Cardiac muscle cell (in vitro differentiated cells and primary cell): Measurements from ENCODE around the gene MARCHF2. TPM values are rescaled to one million over a fixed set of nuclear protein-coding genes. Genes with fewer than 3 reads are reported as not detected.
"Not testable (repeated sequence)": the region's sequence is repeated elsewhere in the genome, so short reads cannot be mapped to it uniquely, and the experiment has no call there.

Source experiments
- DNase-seq, 2 donors: peaks; one replicate each; pipeline versions ENCODE4 v3.0.0 to v3.0.0-alpha.2; 2010 to 2017; ENCODE audit warnings: low read depth in 1 of 2, low spot score in 1 of 2
- H3K27ac ChIP-seq: fragments of 200-600 bp; sonication (generic); 2 replicates; pipeline ENCODE4 v1.5.1; 2016
- H3K27me3 ChIP-seq: fragments of 200-600 bp; sonication (generic); 2 replicates; pipeline ENCODE4 v1.6.0; 2016; ENCODE audit warnings: control low read depth
- H3K36me3 ChIP-seq: fragments of 200-600 bp; sonication (generic); 2 replicates; pipeline ENCODE4 v1.5.1; 2016; ENCODE audit warnings: control low read depth
- H3K4me1 ChIP-seq: fragments of 200-600 bp; sonication (generic); 2 replicates; pipeline ENCODE4 v1.8.1; 2017; ENCODE audit warnings: low read depth, mild to moderate bottlenecking, mixed run types
- H3K4me3 ChIP-seq: fragments of 200-600 bp; sonication (generic); 2 replicates; pipeline ENCODE4 v1.5.1; 2016; ENCODE audit warnings: mild to moderate bottlenecking
- H3K9me3 ChIP-seq: fragments of 200-600 bp; sonication (generic); 2 replicates; pipeline ENCODE4 v1.5.1; 2017; ENCODE audit warnings: low read depth, mild to moderate bottlenecking, control low read depth
- polyA plus RNA-seq: library from polyadenylated mRNA; unstranded; fragments of >200 nt; fragmentation: Nextera tagmentation; extraction: Ambion mirVana; gene quantifications from 2 replicates; pipeline ENCODE4 v1.2.1, GENCODE V29; 2016
- total RNA-seq: library from RNA; depleted of rRNA; stranded (reverse); fragments of >200 nt; gene quantifications from 2 replicates; pipeline ENCODE4 v1.2.3, GENCODE V29; 2016
- TF ChIP-seq, protein P1 (sequence below): IDR thresholded peaks from 2 replicates; pipeline ENCODE4 v1.5.1; 2012; ENCODE audit warnings: low read depth, mild to moderate bottlenecking, low read length

MARCHF2 gene
- total and polyA plus RNA-seq, 2 experiments from 2014 or later: 63.8 to 139 TPM

DNA sequence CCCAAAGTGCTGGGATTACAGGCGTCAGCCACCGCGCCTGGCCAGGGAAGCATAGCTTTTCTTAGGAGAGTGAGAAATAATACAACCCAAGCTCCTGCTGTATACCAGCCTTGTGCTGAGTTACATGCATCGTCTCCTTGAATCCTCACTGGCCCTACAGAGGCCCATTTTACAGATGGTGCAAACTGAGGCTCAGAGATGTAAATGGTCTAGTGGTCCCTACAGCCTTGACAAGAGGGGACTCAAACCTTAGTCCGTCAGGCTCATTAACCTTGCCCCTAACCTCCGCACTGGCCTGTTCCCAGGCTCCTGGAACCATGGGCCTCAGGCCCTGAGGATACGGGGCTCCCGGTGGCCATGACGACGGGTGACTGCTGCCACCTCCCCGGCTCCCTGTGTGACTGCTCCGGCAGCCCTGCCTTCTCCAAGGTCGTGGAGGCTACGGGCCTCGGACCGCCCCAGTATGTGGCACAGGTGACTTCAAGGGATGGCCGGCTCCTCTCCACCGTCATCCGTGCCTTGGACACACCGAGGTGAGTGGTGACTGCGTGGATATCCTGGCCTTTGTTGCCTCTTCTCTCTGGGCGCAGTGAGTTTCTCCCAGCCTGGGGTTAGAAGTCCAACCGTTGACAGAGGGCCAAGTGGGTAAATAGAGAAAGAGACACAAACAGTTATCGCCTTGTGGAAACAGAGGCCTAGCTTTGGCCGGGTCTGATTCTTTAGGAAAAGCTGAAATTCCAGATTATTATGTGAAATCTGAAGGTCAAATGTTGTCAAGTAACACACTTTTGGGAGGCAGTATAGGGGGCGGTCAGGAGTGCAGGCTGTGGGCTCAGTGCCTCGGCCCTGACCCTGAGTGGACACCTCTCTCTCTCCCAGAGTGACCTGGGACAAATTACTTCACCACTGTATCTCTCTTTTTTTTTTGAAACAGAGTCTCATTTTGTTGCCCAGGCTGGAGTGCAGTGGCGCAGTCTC is 8.7 kb downstream of the MARCHF2 start:
- Histone ChIP-seq H3K4me1 (peaks cover 7% of the 10 kb centered on the region), H3K4me3 (no peak overlapping the region), H3K27ac (no peak overlapping the region), H3K36me3 (no peaks in the 10 kb centered on the region), H3K9me3 (no peaks in the 10 kb centered on the region), H3K27me3 (no peaks in the 10 kb centered on the region)
- TF ChIP-seq, protein P1, sequence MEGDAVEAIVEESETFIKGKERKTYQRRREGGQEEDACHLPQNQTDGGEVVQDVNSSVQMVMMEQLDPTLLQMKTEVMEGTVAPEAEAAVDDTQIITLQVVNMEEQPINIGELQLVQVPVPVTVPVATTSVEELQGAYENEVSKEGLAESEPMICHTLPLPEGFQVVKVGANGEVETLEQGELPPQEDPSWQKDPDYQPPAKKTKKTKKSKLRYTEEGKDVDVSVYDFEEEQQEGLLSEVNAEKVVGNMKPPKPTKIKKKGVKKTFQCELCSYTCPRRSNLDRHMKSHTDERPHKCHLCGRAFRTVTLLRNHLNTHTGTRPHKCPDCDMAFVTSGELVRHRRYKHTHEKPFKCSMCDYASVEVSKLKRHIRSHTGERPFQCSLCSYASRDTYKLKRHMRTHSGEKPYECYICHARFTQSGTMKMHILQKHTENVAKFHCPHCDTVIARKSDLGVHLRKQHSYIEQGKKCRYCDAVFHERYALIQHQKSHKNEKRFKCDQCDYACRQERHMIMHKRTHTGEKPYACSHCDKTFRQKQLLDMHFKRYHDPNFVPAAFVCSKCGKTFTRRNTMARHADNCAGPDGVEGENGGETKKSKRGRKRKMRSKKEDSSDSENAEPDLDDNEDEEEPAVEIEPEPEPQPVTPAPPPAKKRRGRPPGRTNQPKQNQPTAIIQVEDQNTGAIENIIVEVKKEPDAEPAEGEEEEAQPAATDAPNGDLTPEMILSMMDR: no peak
- DNase-seq: no peak

DNA sequence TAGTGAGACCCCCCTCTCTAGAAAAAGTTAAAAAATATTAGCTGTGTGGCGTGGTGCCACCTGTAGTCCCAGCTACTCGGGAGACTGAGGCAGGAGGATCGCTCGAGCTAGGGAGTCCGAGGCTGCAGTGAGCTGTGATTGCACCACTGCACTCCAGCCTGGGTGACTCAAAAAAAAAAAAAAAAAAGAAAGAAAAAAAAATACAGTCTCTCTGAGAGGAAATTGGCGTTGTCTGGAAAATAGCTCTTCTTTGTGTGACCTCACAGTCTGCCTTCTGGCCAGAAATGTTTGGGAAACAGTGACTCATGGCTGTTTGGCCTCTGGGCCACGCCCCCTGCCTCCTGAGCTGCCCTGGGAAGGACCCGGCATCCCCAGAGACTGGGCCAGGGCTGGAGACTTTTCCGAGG is 10.7 kb downstream of the MARCHF2 start:
- peak in 1 of 2 donors; percentile 99 for DNase-seq
- Histone ChIP-seq H3K4me1 (no peaks in the 10 kb centered on the region), H3K4me3 (no peak overlapping the region), H3K9me3 (no peaks in the 10 kb centered on the region), H3K27me3 (no peaks in the 10 kb centered on the region), H3K36me3 (no peaks in the 10 kb centered on the region), H3K27ac (no peak overlapping the region)
- TF ChIP-seq, protein P1: no peak

DNA sequence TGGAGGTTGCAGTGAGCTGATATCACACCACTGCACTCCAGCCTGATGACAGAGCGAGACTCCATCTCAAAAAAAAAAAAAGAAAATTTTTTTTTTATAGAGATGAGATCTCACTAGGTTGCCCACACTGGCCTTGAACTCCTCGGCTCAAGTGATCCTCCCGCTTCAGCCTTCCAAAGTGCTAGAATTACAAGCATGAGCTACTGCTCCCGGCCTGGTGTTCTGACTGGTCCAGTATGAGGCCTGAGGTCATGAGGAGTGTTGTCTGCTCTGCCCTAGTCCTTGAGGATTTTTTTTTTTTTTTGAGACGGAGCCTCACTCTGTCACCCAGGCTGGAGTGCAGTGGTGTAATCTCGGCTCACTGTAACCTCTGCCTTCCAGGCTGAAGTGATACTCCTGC is 12.2 kb downstream of the MARCHF2 start:
- DNase-seq, H3K36me3 ChIP-seq, H3K4me3 ChIP-seq, H3K27me3 ChIP-seq, H3K9me3 ChIP-seq, H3K4me1 ChIP-seq, H3K27ac ChIP-seq: not testable (repeated sequence)

DNA sequence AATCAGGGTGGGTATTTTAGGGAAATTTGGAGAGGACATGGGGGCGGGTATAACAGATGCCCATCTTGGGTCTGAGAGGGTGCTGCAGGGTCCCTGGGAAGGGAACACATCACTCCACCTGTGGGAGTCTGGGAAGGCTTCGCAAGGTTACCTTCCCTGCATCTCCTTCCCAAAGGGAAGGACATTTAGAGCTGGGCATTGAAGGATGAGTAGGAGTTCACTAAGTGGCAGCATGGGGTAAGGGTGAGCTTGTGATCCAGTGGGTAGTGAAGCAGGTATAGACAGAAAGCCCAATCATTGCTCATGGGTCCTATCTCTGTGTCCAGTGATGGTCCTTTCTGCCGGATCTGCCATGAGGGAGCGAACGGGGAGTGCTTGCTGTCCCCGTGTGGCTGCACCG is 13.2 kb downstream of the MARCHF2 start:
- H3K27me3 ChIP-seq: no peaks in the 10 kb centered on the region
- no peaks in the 10 kb centered on the region for H3K9me3 ChIP-seq
- H3K4me1 ChIP-seq: no peaks in the 10 kb centered on the region
- H3K36me3 ChIP-seq: no peaks in the 10 kb centered on the region
- no peak for DNase-seq
- no peak overlapping the region for H3K27ac ChIP-seq
- TF ChIP-seq, protein P1: no peak
- no peak overlapping the region for H3K4me3 ChIP-seq

DNA sequence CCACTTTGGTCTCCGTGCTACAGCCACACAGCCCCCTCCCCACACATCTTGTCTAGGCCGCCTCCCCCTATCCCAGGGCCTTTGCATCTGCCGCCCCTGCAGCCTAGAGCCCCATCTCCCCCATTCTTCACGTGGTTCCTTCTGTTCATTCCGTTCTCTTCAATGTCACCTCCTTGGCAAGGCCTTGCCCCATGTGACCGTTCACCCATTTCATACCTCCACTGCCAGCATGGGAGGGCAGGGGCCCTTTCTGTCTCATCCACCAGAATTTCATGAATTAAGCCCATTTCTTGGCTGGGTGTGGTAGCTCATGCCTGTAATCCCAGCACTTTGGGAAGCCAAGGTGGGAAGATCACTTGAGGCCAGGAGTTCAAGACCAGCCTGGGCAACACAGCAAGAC is 15.9 kb downstream of the MARCHF2 start:
- no peaks in the 10 kb centered on the region for H3K36me3 ChIP-seq
- no peaks in the 10 kb centered on the region for H3K4me1 ChIP-seq
- no peaks in the 10 kb centered on the region for H3K27me3 ChIP-seq
- DNase-seq: no peak
- no peaks in the 10 kb centered on the region for H3K9me3 ChIP-seq
- no peak overlapping the region for H3K4me3 ChIP-seq
- TF ChIP-seq, protein P1: no peak
- no peak overlapping the region for H3K27ac ChIP-seq

DNA sequence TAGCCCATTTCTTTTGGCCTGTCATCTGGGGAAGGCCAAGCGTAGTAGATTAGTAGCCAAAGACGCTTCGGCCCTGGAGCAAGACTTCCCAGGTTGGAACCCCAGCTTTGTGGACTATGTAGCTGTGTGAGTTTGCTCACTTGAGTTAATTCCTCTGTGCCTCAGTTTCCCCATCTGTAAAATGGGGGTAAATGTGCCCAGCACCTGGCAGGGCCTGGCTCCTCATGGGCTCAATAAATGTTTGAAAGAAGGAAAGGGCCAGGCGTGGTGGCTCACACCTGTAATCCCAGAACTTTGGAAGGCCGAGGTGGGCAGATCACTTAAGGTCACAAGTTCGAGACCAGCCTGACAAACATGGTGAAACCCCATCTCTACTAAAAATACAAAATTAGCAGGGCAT is 16.7 kb downstream of the MARCHF2 start:
- Histone ChIP-seq H3K27me3 (no peaks in the 10 kb centered on the region), H3K4me1 (no peaks in the 10 kb centered on the region), H3K4me3 (no peak overlapping the region), H3K36me3 (no peaks in the 10 kb centered on the region), H3K27ac (no peak overlapping the region), H3K9me3 (no peaks in the 10 kb centered on the region)
- no peak for DNase-seq
- TF ChIP-seq, protein P1: no peak
